ENCODE data around the gene CALR3. TPM values are rescaled to one million over a fixed set of nuclear protein-coding genes. Genes with fewer than 3 reads are reported as not detected.

The CALR3 gene
- total and polyA plus RNA-seq, 10 of the 15 experiments (the other 5 are each of a cell fraction or from before 2014, with no cell fraction given) = 0.05 to 0.45 (median 0.12) TPM; not detected in 2

DNA sequence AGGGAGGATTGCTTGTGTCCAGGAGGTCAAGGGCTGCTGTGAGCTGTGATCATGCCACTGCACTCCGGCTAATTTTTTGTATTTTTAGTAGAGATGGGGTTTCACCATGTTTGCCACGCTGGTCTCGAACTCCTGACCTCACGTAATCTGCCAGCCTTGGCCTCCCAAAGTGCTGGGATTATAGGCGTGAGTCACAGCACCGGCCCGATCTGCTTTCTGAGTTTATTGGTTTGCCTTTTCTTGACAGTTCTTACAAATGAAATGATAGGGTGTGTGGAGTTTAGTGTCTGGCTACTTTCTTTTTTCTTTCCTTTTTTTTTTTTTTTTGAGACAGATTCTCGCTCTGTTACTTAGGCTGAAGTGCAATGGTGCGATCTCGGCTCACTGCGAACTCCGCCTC is 1.1 kb upstream of the CALR3 start (continued):
- TF ChIP-seq USF1 (IDR thresholded peaks at IDR 0.05; ENCODE audit: borderline replicate concordance, extremely low read length, insufficient read depth, low read depth, low read length) (no peak), ZBED1 (IDR thresholded peaks at IDR 0.05; ENCODE audit: borderline replicate concordance) (no peak), HDGF (IDR thresholded peaks at IDR 0.05) (no peak), SUPT20H (IDR thresholded peaks at IDR 0.05; ENCODE audit: borderline replicate concordance, control insufficient read depth, low read depth, low read length) (no peak), RFX5 (IDR thresholded peaks at IDR 0.05; ENCODE audit: low read depth, low read length) (no peak), GATAD2B (conservative IDR thresholded peaks at IDR 0.05; ENCODE audit: low read depth) (no peak)
- TF ChIP-seq, protein P1, sequence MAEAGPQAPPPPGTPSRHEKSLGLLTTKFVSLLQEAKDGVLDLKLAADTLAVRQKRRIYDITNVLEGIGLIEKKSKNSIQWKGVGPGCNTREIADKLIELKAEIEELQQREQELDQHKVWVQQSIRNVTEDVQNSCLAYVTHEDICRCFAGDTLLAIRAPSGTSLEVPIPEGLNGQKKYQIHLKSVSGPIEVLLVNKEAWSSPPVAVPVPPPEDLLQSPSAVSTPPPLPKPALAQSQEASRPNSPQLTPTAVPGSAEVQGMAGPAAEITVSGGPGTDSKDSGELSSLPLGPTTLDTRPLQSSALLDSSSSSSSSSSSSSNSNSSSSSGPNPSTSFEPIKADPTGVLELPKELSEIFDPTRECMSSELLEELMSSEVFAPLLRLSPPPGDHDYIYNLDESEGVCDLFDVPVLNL (IDR thresholded peaks at IDR 0.05; ENCODE audit: low read depth, low read length) = no peak

- ATAC-seq (no peak), DNase-seq (ENCODE audit: low read depth, low spot score) (no peak), FAIRE-seq (no peak)
- CTCF ChIA-PET = interaction anchor here (0.6 to 1.6 kb wide), 3 partner anchors 55 to 1949 kb away, joined by 3 to 8 read pairs (median 3); no protein-coding TSS in a partner anchor
- Histone ChIP-seq H3K27me3 (replicated peaks in 1 of 2; ENCODE audit: control insufficient read depth in 2 of 2, insufficient read depth in 2 of 2, low read length in 1 of 2) (no peaks in the 10 kb centered on the region), H2AFZ (ENCODE audit: control insufficient read depth, low read depth, low read length) (peak overlapping the region; percentile 88), H3K4me2 (ENCODE audit: control insufficient read depth, insufficient read depth) (peak overlapping the region; percentile 93), H3K9me3 (replicated peaks; ENCODE audit: control insufficient read depth, insufficient read depth, low read length) (no peaks in the 10 kb centered on the region), H3K4me3 (peak overlapping the region; percentile 80), H3K9ac (ENCODE audit: control insufficient read depth, insufficient read depth, low read length) (peak overlapping the region; percentile 60), H3K4me1 (ENCODE audit: control insufficient read depth, insufficient read depth, low read length) (peaks cover 3% of the 10 kb centered on the region; the same call in 1 of the 2 replicates), H3K79me2 (ENCODE audit: control insufficient read depth, insufficient read depth, low read length) (peaks cover 10% of the 10 kb centered on the region), H3K36me3 (ENCODE audit: control insufficient read depth in 2 of 2, insufficient read depth in 2 of 2, low read length in 1 of 2) (peaks cover 0 to 4% of the 10 kb centered on the region in 2 experiments; a peak in 1 of 4 replicates), H3K27ac (ENCODE audit: control insufficient read depth, insufficient read depth) (0 out of 2 replicates have a peak overlapping the region, but pooled peaks have one; percentile 1), H4K20me1 (ENCODE audit: control insufficient read depth, insufficient read depth) (no peaks in the 10 kb centered on the region)
- 13% methylated on average over 16 of the region's 16 CpGs for WGBS (ENCODE audit: insufficient coverage, insufficient replicate concordance, low lambda C conversion rate, missing lambda C conversion rate)
- POLR2A ChIA-PET = interaction anchor here (1.0 to 2.0 kb wide), 6 partner anchors 19 to 164 kb away, joined by 3 to 8 read pairs (median 4); partner anchors contain the start of gene TMEM38A
- intact Hi-C loops (cut with micrococcal nuclease; ENCODE audit: unreplicated experiment) = loop anchor here (2.0 kb wide), 1 partner anchor 52 kb away; no protein-coding TSS in a partner anchor
- SMC1A ChIA-PET (ENCODE audit: uncharacterized antibody, unreplicated experiment) = interaction anchor here (0.8 to 3.0 kb wide), 4 partner anchors 10 to 126 kb away, joined by 3 to 11 read pairs (median 4); no protein-coding TSS in a partner anchor
- in situ Hi-C loops (cut with MboI) = no loop called here
- RAD21 ChIA-PET (ENCODE audit: unreplicated experiment) = interaction anchor here (1.0 to 1.6 kb wide), 5 partner anchors 40 to 113 kb away, joined by 3 to 6 read pairs (median 4); no protein-coding TSS in a partner anchor
- TSS peak; percentile 71 for BruUV-seq (replicated peaks)
- TF ChIP-seq HDAC6 (IDR thresholded peaks at IDR 0.05; ENCODE audit: unreplicated experiment) (no peak), SPI1 (IDR thresholded peaks at IDR 0.05; ENCODE audit: borderline replicate concordance, insufficient read depth, low read depth, low read length) (no peak), BACH1 (IDR thresholded peaks at IDR 0.05; ENCODE audit: borderline replicate concordance) (no peak), BCLAF1 (IDR thresholded peaks at IDR 0.05) (no peak), EED (IDR thresholded peaks at IDR 0.05; ENCODE audit: low read depth) (no peak)
- TF ChIP-seq, protein P2, sequence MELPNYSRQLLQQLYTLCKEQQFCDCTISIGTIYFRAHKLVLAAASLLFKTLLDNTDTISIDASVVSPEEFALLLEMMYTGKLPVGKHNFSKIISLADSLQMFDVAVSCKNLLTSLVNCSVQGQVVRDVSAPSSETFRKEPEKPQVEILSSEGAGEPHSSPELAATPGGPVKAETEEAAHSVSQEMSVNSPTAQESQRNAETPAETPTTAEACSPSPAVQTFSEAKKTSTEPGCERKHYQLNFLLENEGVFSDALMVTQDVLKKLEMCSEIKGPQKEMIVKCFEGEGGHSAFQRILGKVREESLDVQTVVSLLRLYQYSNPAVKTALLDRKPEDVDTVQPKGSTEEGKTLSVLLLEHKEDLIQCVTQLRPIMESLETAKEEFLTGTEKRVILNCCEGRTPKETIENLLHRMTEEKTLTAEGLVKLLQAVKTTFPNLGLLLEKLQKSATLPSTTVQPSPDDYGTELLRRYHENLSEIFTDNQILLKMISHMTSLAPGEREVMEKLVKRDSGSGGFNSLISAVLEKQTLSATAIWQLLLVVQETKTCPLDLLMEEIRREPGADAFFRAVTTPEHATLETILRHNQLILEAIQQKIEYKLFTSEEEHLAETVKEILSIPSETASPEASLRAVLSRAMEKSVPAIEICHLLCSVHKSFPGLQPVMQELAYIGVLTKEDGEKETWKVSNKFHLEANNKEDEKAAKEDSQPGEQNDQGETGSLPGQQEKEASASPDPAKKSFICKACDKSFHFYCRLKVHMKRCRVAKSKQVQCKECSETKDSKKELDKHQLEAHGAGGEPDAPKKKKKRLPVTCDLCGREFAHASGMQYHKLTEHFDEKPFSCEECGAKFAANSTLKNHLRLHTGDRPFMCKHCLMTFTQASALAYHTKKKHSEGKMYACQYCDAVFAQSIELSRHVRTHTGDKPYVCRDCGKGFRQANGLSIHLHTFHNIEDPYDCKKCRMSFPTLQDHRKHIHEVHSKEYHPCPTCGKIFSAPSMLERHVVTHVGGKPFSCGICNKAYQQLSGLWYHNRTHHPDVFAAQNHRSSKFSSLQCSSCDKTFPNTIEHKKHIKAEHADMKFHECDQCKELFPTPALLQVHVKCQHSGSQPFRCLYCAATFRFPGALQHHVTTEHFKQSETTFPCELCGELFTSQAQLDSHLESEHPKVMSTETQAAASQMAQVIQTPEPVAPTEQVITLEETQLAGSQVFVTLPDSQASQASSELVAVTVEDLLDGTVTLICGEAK (IDR thresholded peaks at IDR 0.05; ENCODE audit: borderline replicate concordance) = peak; percentile 96
Measured at GRCh38 chr19:16496613-16496983, 631 bp upstream of the CALR3 start.

All from GM12878 (cell line).